ENCODE measurements around the gene TAS2R41.
"Not testable (repeated sequence)": the region's sequence is repeated elsewhere in the genome, so short reads cannot be mapped to it uniquely, and the experiment has no call there.

Gene TAS2R41

DNA sequence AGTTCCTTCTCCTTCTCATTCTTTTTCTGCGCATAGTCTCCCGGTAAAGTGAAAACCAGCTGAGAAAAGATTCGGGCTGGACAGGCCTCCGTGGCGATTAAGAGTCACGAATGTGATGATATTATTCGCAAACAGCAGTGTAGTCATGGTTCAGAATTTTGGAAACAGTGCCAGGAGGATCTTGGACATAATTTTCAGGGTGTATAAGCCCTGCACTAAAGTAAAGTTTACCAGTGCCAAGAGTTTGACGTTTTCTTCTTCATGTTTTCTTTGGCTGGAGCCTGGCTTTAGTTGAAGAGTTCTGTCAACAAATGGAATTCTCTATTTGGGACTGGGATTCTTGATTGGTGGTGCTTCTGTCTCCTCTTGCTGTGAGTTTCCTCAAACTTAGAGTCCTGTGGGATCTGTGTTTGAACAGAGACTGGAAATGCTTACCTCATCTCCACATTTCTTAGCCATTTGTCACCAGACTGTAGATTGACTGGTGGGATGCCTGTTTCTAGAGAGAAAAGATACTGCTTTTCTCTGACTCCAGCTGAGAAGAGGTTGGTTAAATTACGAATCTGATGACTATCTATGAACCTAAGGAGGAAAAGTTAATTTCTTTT is 44.7 kb downstream of the TAS2R41 start:
- not testable (repeated sequence) for DNase-seq

Measured in NCI-H187 (cell line).